GM21360 (cell line): ENCODE measurements around the gene SREBF1.

Experiments used
- ATAC-seq: cut with Tn5 transposase; IDR thresholded peaks from one replicate; pipeline ENCODE4 v1.9.1; 2021; ENCODE audit warnings: mild to moderate bottlenecking, moderate library complexity; ENCODE audit not compliant: unreplicated experiment

The SREBF1 gene

GRCh38 chr17:17842111-17842876, 5.5 kb upstream of the SREBF1 start:
- ATAC-seq, result no peak

GRCh38 chr17:17841601-17842025, 4.8 kb upstream of the SREBF1 start:
- ATAC-seq, result no peak

GRCh38 chr17:17840751-17841591, 4.2 kb upstream of the SREBF1 start:
- no peak for ATAC-seq

GRCh38 chr17:17839791-17840707, 3.3 kb upstream of the SREBF1 start:
- peak; percentile 52 for ATAC-seq

- no peak for ATAC-seq
Measured at GRCh38 chr17:17837966-17838962, 1.5 kb upstream of the SREBF1 start.

- ATAC-seq, result no peak
Measured at GRCh38 chr17:17837380-17837821, 615 bp upstream of the SREBF1 start.

GRCh38 chr17:17836250-17836817, 452 bp downstream of the SREBF1 start:
- ATAC-seq, result peak; percentile 42

- ATAC-seq, result no peak
Measured at GRCh38 chr17:17835415-17836249, 1.2 kb downstream of the SREBF1 start.

- no peak for ATAC-seq
Measured at GRCh38 chr17:17834974-17835373, 1.8 kb downstream of the SREBF1 start.

- ATAC-seq, result no peak
Measured at GRCh38 chr17:17833658-17834357, 3.0 kb downstream of the SREBF1 start.

GRCh38 chr17:17832032-17832363, 4.8 kb downstream of the SREBF1 start:
- no peak for ATAC-seq

GRCh38 chr17:17831208-17832031, 5.4 kb downstream of the SREBF1 start:
- no peak for ATAC-seq

GRCh38 chr17:17830740-17831207, 6.0 kb downstream of the SREBF1 start:
- no peak for ATAC-seq

GRCh38 chr17:17830269-17830567, 6.6 kb downstream of the SREBF1 start:
- ATAC-seq, result no peak

- ATAC-seq, result no peak
Measured at GRCh38 chr17:17827826-17828621, 8.8 kb downstream of the SREBF1 start.
